B cell (primary cell): ENCODE results near the gene TNNT3. TPM values are rescaled to one million over a fixed set of nuclear protein-coding genes. Genes with fewer than 3 reads are reported as not detected.

Experiments
- ATAC-seq: fragments of 200-7000 bp; cut with Tn5 transposase; one replicate; pipeline ENCODE4 v1.10.0; 2021; ENCODE audit warnings: low read depth, mild to moderate bottlenecking, moderate number of reproducible peaks, moderate library complexity
- CTCF ChIA-PET: fragments of 350-600 bp; sonication (Branson Sonifier 250); formaldehyde crosslinking; loops from one replicate; lab custom pipeline; 2021; ENCODE audit warnings: antibody characterized with exemption, inconsistent platforms; lab: Charles Lee
- POLR2A ChIA-PET: fragments of 350-600 bp; sonication (Branson Sonifier 250); formaldehyde crosslinking; loops from one replicate; lab custom pipeline; 2021; ENCODE audit warnings: antibody characterized with exemption; lab: Charles Lee
- DNase-seq: peaks from one replicate; pipeline ENCODE4 v3.0.0; 2013
- H2AFZ ChIP-seq: 2 replicates; pipeline ENCODE4 v1.6.1; 2012; ENCODE audit warnings: mild to moderate bottlenecking, low read depth, low read length; ENCODE audit not compliant: insufficient read depth, poor library complexity, severe bottlenecking
- H3K27ac ChIP-seq, 2 donors: 1 replicate in 1 of 2; 2 replicates in 1 of 2; pipeline ENCODE4 v1.5.1; 2012 to 2013; ENCODE audit warnings: low read length in 2 of 2, mild to moderate bottlenecking in 2 of 2, moderate library complexity in 1 of 2
- H3K27me3 ChIP-seq, 4 experiments: fragments of 200-600 bp in 1 of 4; sonication (generic) in 1 of 4; replicated peaks in 1 of 4; 1 replicate in 2 of 4; 2 replicates in 2 of 4; pipeline versions ENCODE4 v1.6.1 to v1.7.0; 2013 to 2016; ENCODE audit warnings: low read length in 3 of 4, mild to moderate bottlenecking in 2 of 4, mixed read lengths in 1 of 4, moderate library complexity in 1 of 4; ENCODE audit not compliant: insufficient read depth in 4 of 4, control insufficient read depth in 3 of 4; ENCODE audit errors: control extremely low read depth in 1 of 4
- H3K36me3 ChIP-seq, 2 experiments: replicated peaks in 1 of 2; 1 replicate in 1 of 2; 2 replicates in 1 of 2; pipeline versions ENCODE4 v1.6.1 to v1.7.1; 2013; ENCODE audit warnings: low read length in 1 of 2; ENCODE audit not compliant: insufficient read depth in 2 of 2, control insufficient read depth in 1 of 2; ENCODE audit errors: control extremely low read depth in 1 of 2, extremely low read depth in 1 of 2
- H3K4me1 ChIP-seq, 2 donors: fragments of 200-600 bp in 1 of 2; sonication (generic) in 1 of 2; 1 replicate in 1 of 2; 2 replicates in 1 of 2; pipeline versions ENCODE4 v1.5.1 to v1.6.1; 2013 to 2017; ENCODE audit warnings: low read length in 2 of 2; ENCODE audit not compliant: control insufficient read depth in 2 of 2, insufficient read depth in 2 of 2
- H3K4me2 ChIP-seq: replicated peaks from 2 replicates; pipeline ENCODE3; 2012; ENCODE audit warnings: mild to moderate bottlenecking, low read depth, low read length; ENCODE audit not compliant: poor library complexity, severe bottlenecking
- H3K4me3 ChIP-seq, 5 experiments: fragments of 200-600 bp in 1 of 5; sonication (generic) in 1 of 5; 1 replicate in 3 of 5; 2 replicates in 2 of 5; pipeline versions ENCODE4 v1.5.1 to v1.7.0; 2011 to 2016; ENCODE audit warnings: low read length in 4 of 5, mild to moderate bottlenecking in 4 of 5, low read depth in 2 of 5, control low read depth in 1 of 5, moderate library complexity in 1 of 5; ENCODE audit not compliant: insufficient read depth in 1 of 5; ENCODE audit errors: control extremely low read depth in 1 of 5, extremely low read depth in 1 of 5
- H3K79me2 ChIP-seq: fragments of 200-600 bp; sonication (generic); one replicate; pipeline ENCODE4 v1.6.0; 2016; ENCODE audit warnings: low read length; ENCODE audit not compliant: control insufficient read depth, insufficient read depth
- H3K9ac ChIP-seq: fragments of 200-600 bp; sonication (generic); 2 replicates; pipeline ENCODE4 v1.6.1; 2017; ENCODE audit warnings: mild to moderate bottlenecking, low read length, moderate library complexity
- H3K9me3 ChIP-seq, 3 donors: one replicate each; pipeline versions ENCODE4 v1.6.1 to v1.7.1; 2013; ENCODE audit warnings: low read length in 2 of 3; ENCODE audit not compliant: control insufficient read depth in 2 of 3, insufficient read depth in 1 of 3; ENCODE audit errors: control extremely low read depth in 1 of 3
- H4K20me1 ChIP-seq: 2 replicates; pipeline ENCODE4 v1.6.0; 2012; ENCODE audit warnings: mild to moderate bottlenecking, low read length; ENCODE audit not compliant: insufficient read depth, control insufficient read depth, poor library complexity, severe bottlenecking
- H3K27ac Mint-ChIP-seq: one replicate; pipeline ENCODE4 v1.8.0; 2021; ENCODE audit warnings: mixed read lengths
- H3K27me3 Mint-ChIP-seq: one replicate; pipeline ENCODE4 v1.8.0; 2021; ENCODE audit warnings: mixed read lengths
- H3K4me1 Mint-ChIP-seq: one replicate; pipeline ENCODE4 v1.8.0; 2021; ENCODE audit warnings: mixed read lengths
- H3K4me3 Mint-ChIP-seq: one replicate; pipeline ENCODE4 v1.8.0; 2021; ENCODE audit warnings: mixed read lengths
- H3K9me3 Mint-ChIP-seq: one replicate; pipeline ENCODE4 v1.8.0; 2022; ENCODE audit warnings: mixed read lengths; ENCODE audit not compliant: insufficient read depth
- EZH2 ChIP-seq: IDR thresholded peaks from 2 replicates; pipeline ENCODE4 v1.6.1; 2012; ENCODE audit warnings: borderline replicate concordance, low read depth, mild to moderate bottlenecking, moderate library complexity, low read length; ENCODE audit not compliant: insufficient read depth, poor library complexity, severe bottlenecking
- WGBS: methylation state at CpG from one replicate; pipeline ENCODE4 v1.1.5; 2013; ENCODE audit warnings: missing lambda C conversion rate; ENCODE audit not compliant: insufficient coverage; 5-methylcytosine and 5-hydroxymethylcytosine counted together
- intact Hi-C: fragments of 100-400 bp; cut with micrococcal nuclease; formaldehyde crosslinking; loops from one replicate; pipeline ENCODE4 v1.10.0; 2022
- polyA plus RNA-seq: library from polyadenylated mRNA; depleted of rRNA; stranded (reverse); fragments of >200 nt; gene quantifications from 2 replicates; pipeline ENCODE4 v1.2.3, GENCODE V29; 2012
- total RNA-seq, 2 donors: library from RNA; stranded (reverse); fragments of 120-200 nt in 1 of 2; gene quantifications; 1 replicate in 1 of 2; 2 replicates in 1 of 2; pipeline versions ENCODE4 v1.2.3 to v1.2.4, GENCODE V29; 2013 to 2022
- TF ChIP-seq, protein P1 (sequence below): fragments of 200-600 bp; IDR thresholded peaks from one replicate; pipeline ENCODE4 v1.8.0; 2022; ENCODE audit warnings: antibody characterized with exemption, mild to moderate bottlenecking

The TNNT3 gene
- total and polyA plus RNA-seq, 2 donors (not counting 1 experiment from before 2014, with no cell fraction given), result 2.5 to 10.0 TPM

DNA sequence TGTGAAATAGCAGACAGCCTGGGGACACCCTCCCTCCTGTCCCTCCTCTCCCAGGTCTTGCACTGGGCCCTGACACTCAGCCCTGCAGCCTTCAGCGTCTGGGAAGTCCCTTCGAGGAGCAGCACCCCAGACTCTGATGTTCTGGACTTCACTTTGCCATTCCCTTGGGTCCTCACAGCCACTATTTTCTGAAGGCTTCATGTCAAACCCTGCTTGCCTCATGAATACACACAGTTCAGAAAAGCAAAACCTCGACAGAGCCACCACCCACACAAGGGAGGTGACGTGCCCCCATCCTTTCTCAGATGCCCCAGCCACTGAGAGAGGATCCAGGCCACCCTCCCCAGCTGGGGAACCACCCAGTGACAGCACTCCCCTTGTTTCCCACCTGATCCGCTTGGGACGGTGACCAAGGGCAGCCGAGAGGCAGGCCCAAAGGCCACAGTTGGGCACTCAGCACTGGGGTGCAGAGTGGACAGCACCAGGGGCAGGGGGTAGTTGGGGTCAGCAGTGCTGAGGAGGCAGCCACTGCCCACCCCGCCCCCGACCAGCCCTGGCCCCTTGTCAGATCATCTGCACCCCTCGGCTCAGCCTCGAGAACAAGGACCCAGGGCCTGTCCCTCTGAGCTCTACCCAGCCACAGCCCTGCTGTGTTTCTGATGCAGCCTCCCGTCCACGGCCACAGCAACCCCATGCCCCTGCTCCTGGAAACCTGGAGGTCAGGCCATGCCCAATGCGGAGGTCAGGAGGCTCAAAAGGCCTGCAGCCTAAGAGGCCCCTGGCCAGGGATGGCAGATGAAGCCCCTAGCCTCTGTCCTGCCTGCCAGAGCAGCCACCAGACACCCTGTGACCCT, 3.1 kb upstream of the TNNT3 start:
- H3K79me2 ChIP-seq, result no peaks in the 10 kb centered on the region
- no peak overlapping the region for H3K4me3 ChIP-seq
- no peak for TF ChIP-seq EZH2
- TF ChIP-seq, protein P1, sequence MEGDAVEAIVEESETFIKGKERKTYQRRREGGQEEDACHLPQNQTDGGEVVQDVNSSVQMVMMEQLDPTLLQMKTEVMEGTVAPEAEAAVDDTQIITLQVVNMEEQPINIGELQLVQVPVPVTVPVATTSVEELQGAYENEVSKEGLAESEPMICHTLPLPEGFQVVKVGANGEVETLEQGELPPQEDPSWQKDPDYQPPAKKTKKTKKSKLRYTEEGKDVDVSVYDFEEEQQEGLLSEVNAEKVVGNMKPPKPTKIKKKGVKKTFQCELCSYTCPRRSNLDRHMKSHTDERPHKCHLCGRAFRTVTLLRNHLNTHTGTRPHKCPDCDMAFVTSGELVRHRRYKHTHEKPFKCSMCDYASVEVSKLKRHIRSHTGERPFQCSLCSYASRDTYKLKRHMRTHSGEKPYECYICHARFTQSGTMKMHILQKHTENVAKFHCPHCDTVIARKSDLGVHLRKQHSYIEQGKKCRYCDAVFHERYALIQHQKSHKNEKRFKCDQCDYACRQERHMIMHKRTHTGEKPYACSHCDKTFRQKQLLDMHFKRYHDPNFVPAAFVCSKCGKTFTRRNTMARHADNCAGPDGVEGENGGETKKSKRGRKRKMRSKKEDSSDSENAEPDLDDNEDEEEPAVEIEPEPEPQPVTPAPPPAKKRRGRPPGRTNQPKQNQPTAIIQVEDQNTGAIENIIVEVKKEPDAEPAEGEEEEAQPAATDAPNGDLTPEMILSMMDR, result no peak
- H2AFZ ChIP-seq, result no peak overlapping the region
- H3K36me3 ChIP-seq, result no peaks in the 10 kb centered on the region
- CTCF ChIA-PET, result interaction anchor here (1.0 to 2.4 kb wide), 4 partner anchors 26 to 234 kb away, joined by 3 to 9 read pairs (median 4); no protein-coding TSS in a partner anchor
- H3K27ac ChIP-seq, result no peak overlapping the region
- H3K27me3 ChIP-seq, result peaks cover 0 to 6% (median 3%) of the 10 kb centered on the region in 4 experiments
- DNase-seq (no peak), ATAC-seq (peak; percentile 35)
- Mint-ChIP-seq H3K4me3 (no peak overlapping the region), H3K27ac (peak overlapping the region; percentile 74), H3K4me1 (peaks cover 24% of the 10 kb centered on the region), H3K9me3 (no peaks in the 10 kb centered on the region), H3K27me3 (peaks cover 17% of the 10 kb centered on the region)
- POLR2A ChIA-PET, result interaction anchor here (0.6 to 1.1 kb wide), 2 partner anchors 27 to 29 kb away, joined by 4 read pairs; no protein-coding TSS in a partner anchor
- H3K4me2 ChIP-seq, result no peak overlapping the region
- no peak overlapping the region for H3K9ac ChIP-seq
- H4K20me1 ChIP-seq, result no peaks in the 10 kb centered on the region
- peaks cover 0 to 5% of the 10 kb centered on the region in 2 donors for H3K4me1 ChIP-seq
- 74% methylated on average over 14 of the region's 14 CpGs for WGBS
- intact Hi-C loops, result loop anchor here (5.0 kb wide), 2 partner anchors 34 to 64 kb away; partner anchors contain the start of gene LSP1
- H3K9me3 ChIP-seq, result no peaks in the 10 kb centered on the region
